ENCODE data around the gene MSANTD1.
A peak's percentile ranks its signal among the peaks of the same experiment; 100 is the strongest.

The MSANTD1 gene

DNA sequence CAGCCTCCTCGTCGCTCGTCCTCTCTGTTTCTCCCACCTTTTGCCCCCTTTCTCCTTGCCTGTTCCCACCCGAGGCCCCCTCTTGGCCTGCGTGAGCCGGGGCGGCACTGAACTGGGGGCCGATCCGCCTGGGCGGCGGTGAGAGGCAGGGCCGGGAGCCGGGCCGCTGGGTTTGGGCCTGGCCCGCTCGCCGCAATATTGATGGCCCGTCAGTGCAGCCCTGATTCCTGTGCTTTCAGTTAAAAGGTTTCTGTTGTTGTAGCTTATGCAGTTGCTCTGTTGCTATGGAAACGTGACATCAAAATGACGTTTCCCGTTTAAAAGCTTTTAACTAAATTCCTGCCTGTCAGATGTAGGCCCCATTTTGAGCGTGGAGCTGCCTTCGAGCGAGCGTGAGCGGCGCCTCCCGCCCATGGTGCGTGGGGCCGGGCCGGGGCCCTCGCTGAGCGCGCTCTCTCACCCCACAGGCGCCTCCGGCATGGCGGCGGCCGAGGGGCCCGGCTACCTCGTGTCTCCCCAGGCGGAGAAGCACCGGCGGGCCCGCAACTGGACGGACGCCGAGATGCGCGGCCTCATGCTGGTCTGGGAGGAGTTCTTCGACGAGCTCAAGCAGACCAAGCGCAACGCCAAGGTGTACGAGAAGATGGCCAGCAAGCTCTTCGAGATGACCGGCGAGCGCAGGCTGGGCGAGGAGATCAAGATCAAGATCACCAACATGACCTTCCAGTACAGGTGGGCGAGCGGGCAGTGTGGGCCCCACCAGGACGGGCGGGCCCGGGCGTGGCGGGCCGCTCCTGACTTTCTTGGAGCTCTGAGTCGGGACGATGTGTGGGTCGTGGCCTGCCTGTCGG, at the start of gene MSANTD1:
TSS of gene MSANTD1 (plus strand) at position 349 of the 851 bp plus-strand sequence. CDS start at position 413, 64 bp downstream.
- DNase-seq = peak; percentile 12
- in situ Hi-C loops (cut with MboI; ENCODE audit: low pct_unique_long_range_greater_than_20kb, low sequenced_read_pairs) = no loop called here

- in situ Hi-C loops (cut with MboI; ENCODE audit: low pct_unique_long_range_greater_than_20kb, low sequenced_read_pairs) = no loop called here
- DNase-seq = no peak
These were observed 49.1 kb upstream of the MSANTD1 start for GRCh38 chr4:3199653-3200422.

- in situ Hi-C loops (cut with MboI; ENCODE audit: low pct_unique_long_range_greater_than_20kb, low sequenced_read_pairs) = no loop called here
- DNase-seq = no peak
These were observed 48.4 kb upstream of the MSANTD1 start for GRCh38 chr4:3200423-3201090.

DNA sequence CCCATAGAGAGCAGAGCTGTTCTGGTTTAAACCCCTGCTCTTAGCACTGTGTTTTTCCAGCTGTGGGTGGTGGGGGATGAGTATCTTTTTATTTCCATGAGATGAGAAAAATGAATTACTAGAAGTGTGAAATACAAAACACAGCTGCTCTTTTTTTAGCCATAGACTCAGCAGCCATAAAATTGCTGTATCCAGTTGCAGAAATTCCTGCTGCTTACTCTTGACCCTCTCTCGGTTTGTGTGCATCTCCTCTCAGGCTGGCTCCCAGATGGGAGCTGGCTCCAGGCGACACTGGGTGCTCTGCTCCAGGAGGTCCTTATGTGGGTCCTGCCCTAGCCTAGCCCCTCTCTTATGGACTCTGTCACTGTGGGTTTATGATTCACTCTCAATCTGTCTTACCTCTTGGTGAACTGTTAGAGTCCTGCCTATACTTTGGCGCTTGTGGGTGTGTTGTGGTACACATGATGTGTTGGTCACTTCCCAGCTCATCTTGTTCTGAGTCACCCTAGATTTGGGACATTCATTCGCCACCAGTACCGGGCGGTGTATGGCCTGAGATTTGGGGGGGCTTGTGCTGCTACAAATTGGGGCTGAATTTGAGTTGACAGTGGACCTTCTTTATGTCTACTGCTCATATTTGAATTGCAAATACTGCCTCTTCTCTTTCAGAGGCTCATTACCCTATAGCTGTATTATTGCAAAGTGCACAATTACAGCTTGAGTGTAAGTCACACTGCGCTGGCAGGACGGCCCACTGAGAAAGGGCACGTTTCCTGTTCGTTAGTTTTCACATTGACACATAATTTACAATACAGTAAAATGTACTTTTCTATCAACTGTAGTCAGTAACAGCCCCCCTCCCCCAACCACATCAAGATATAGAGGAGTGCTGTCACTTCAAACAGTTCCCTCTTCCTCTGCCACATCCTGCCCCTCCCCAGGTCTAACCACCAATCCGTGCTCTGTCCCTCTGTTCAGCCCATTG, 46.9 kb upstream of the MSANTD1 start:
- DNase-seq = peak; percentile 69
- in situ Hi-C loops (cut with MboI; ENCODE audit: low pct_unique_long_range_greater_than_20kb, low sequenced_read_pairs) = no loop called here

DNA sequence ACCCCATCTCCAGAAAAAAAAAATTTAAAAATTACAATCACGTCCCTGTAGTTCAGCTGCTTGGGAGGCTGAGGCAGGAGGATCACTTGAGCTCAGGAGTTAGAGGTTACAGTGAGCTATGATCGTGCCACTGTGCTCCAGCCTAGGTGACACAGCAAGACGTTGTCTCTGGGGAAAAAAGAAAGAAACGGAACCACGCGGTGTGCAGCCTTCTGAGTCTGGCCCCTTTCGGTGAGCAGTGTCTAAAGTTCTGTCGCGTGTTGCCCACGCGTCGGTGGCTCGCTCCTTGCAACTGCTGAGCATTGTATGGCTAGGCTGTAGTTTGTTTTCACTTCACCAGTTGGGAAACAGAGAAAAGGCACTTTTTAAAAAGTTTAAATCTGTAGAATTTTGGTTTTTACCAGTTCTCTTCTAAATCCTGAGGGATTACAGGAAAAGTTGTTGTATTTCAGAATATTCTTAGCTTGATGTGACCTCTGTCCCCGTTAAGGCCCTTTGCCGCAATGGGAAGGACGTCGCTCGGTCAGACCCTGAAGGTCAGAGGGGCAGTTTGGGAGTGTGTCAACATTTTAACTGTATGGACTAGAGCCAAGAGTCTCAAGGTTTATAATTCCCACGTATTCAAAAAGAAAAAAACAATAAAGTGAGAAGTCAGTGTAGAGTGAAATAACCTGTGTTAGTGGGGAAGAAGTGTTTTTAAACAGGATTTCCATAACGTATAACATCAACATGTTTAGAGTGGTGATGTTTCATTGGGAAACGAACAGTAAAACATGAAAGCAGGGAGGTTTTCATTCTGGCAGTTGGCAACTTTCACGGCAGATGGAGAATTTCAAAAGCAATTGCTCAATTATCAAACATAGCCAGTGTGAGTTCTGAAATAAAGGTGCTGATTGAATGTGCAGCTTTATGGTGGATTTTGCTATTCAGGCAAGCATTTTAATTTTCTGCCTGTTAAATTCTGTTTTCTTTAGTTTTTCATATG, 45.8 kb upstream of the MSANTD1 start:
- no peak for DNase-seq
- in situ Hi-C loops (cut with MboI; ENCODE audit: low pct_unique_long_range_greater_than_20kb, low sequenced_read_pairs) = no loop called here

DNA sequence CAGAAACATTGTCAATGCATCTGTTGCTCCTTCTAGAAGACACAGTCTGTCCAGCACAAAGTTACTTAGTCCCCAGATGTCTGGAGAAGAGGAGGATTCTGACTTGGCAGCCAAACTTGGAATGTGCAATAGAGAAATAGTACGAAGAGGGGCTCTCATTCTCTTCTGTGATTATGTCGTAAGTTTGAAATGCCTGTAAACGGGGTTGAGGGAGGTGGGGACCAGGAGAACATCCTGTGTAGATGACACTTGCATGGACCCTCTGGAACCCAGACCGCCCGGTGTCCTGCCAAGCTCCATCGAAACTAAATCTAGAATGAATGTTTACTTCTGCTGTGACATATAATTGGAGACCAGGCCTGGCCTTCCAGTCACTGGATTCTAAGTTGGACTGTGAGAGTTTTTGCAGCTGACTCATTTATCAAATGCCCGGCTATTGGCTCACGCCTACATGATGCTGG, 45.0 kb upstream of the MSANTD1 start:
- in situ Hi-C loops (cut with MboI; ENCODE audit: low pct_unique_long_range_greater_than_20kb, low sequenced_read_pairs) = no loop called here
- DNase-seq = no peak

- no peak for DNase-seq
- in situ Hi-C loops (cut with MboI; ENCODE audit: low pct_unique_long_range_greater_than_20kb, low sequenced_read_pairs) = no loop called here
These were observed 43.0 kb upstream of the MSANTD1 start for GRCh38 chr4:3205995-3206394.

- in situ Hi-C loops (cut with MboI; ENCODE audit: low pct_unique_long_range_greater_than_20kb, low sequenced_read_pairs) = no loop called here
- DNase-seq = no peak
These were observed 42.4 kb upstream of the MSANTD1 start for GRCh38 chr4:3206439-3207100.

DNA sequence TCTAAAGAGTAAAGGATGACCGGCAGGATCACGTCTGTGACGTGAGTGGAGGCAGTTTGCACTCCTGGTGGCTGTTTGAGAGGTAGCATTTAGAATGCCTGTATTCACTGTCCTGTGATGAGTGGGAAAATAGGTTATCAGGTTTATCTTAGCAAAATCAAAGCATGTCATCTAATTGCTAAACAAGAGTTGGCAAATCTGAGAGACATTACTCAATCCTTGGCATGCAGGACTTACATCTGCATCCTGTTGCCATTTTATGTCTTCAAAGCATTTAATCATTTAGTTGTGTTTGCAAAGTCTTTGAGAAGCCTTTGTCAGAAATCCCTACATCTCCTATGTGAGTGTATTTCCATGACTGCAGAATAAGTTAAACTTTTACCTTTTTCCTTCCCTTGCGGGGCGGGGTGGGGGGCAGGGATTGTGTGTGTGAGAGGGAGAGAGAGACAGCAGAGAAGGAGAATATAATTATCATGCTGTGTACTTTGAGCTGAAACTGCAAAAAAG, 41.4 kb upstream of the MSANTD1 start:
- in situ Hi-C loops (cut with MboI; ENCODE audit: low pct_unique_long_range_greater_than_20kb, low sequenced_read_pairs) = no loop called here
- no peak for DNase-seq

GRCh38 chr4:3208826-3209225, 40.1 kb upstream of the MSANTD1 start:
- DNase-seq = no peak
- in situ Hi-C loops (cut with MboI; ENCODE audit: low pct_unique_long_range_greater_than_20kb, low sequenced_read_pairs) = no loop called here

DNA sequence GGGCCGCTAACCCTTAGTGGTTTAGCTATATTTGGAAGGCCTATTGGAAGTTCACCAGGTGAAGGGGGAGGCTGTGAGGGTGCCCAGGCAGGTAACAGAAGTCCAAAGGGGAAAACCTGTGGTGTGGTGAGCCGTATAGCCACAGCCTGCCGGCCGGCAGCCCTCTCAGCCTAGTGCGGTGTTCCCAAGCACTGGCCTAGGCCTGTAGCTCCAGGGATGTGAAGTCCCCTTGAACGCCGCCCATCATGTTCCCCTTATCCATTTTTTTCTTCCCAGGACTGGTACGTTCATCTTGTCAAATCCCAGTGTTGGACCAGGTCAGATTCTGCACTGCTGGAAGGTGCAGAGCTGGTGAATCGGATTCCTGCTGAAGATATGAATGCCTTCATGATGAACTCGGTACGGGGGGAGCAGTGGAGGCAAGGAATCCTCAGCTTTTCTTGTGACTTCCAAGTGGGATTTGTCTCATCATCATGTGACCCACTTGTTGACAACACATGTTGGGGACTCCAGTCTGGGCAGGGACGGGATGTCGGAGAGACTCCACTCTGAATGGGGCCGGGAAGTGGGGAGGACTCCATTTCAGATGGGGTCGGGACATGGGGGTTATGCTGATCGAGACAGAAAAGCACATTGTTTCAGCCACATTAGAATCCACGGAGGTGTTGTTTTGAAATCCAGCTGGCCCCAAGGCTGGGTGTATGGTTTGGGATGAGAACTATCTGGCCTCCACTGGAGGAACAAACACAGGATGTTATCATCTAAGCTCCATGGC, 39.2 kb upstream of the MSANTD1 start:
- in situ Hi-C loops (cut with MboI; ENCODE audit: low pct_unique_long_range_greater_than_20kb, low sequenced_read_pairs) = no loop called here
- no peak for DNase-seq

DNA sequence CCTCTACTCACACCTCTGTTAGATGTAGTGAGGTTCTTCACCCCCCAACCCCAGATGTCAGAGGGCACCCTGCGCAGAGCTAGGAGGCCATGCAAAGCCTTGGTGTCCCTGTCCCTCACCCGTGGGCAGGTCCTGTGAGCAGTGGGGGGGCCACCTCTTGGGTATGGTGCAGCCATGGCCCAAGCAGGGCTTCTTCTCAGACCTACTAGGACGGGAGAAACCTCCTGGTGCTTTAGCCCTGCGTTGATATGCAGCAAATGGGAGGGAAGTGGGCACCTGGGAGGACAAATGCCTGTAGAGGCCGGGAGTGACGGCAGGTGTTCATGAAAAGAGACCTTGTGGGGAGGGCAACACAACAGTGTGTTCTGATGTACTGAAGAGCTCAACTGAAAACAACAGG, 38.5 kb upstream of the MSANTD1 start:
- in situ Hi-C loops (cut with MboI; ENCODE audit: low pct_unique_long_range_greater_than_20kb, low sequenced_read_pairs) = no loop called here
- DNase-seq = no peak

GRCh38 chr4:3211866-3212265, 37.1 kb upstream of the MSANTD1 start:
- in situ Hi-C loops (cut with MboI; ENCODE audit: low pct_unique_long_range_greater_than_20kb, low sequenced_read_pairs) = no loop called here
- DNase-seq = no peak

DNA sequence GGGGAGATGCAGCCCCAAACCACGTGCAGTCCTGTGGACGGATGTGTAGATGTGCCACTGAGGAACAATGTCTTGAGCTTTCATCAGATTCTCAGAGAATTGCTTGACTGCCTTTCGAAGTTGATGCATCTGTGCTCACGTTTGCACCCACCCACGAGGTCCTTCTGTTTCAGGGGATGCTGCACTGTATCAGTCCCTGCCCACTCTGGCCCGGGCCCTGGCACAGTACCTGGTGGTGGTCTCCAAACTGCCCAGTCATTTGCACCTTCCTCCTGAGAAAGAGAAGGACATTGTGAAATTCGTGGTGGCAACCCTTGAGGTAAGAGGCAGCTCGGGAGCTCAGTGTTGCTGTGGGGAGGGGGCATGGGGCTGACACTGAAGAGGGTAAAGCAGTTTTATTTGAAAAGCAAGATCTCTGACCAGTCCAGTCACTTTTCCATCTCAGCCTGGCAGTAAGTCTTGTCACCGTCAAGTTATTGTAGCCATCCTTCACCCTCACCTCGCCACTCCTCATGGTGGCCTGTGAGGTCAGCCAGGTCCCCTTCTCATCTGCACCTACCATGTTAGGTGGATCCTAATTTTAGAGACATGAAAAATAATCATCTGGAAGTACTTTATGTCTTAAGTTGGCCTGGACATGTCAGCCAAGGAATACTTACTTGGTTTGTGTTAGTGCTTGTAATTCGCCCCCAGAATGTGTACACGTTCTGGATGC, 36.4 kb upstream of the MSANTD1 start:
- in situ Hi-C loops (cut with MboI; ENCODE audit: low pct_unique_long_range_greater_than_20kb, low sequenced_read_pairs) = no loop called here
- no peak for DNase-seq

DNA sequence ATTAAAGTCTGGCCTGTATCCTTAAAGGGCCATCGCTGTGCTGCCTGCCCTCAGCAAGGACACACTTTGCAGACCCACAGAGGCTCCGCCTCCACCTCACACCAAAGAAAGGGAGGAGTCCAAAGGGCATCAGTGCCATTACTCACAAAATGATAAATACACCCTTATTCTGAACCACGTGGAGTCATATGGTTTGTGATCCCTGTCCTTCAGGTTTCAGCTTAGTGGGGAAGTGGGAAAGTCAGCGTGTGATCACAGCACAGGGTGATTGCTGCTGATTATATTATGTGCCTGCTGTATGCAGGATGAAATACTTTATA, 35.9 kb upstream of the MSANTD1 start:
- in situ Hi-C loops (cut with MboI; ENCODE audit: low pct_unique_long_range_greater_than_20kb, low sequenced_read_pairs) = no loop called here
- DNase-seq = no peak
